GM12872 (cell line): ENCODE results near the gene RNASE8.

Experiments
- CTCF ChIP-seq: IDR thresholded peaks from 3 replicates; pipeline ENCODE4 v1.5.1; 2011; ENCODE audit warnings: low read depth, mild to moderate bottlenecking, low read length, moderate library complexity; ENCODE audit not compliant: insufficient read depth

The RNASE8 gene

GRCh38 chr14:21092273-21093011, 34.8 kb downstream of the RNASE8 start:
- TF ChIP-seq CTCF, result peak; percentile 100

- no peak for TF ChIP-seq CTCF
These were observed 35.4 kb downstream of the RNASE8 start for GRCh38 chr14:21093018-21093417.

DNA sequence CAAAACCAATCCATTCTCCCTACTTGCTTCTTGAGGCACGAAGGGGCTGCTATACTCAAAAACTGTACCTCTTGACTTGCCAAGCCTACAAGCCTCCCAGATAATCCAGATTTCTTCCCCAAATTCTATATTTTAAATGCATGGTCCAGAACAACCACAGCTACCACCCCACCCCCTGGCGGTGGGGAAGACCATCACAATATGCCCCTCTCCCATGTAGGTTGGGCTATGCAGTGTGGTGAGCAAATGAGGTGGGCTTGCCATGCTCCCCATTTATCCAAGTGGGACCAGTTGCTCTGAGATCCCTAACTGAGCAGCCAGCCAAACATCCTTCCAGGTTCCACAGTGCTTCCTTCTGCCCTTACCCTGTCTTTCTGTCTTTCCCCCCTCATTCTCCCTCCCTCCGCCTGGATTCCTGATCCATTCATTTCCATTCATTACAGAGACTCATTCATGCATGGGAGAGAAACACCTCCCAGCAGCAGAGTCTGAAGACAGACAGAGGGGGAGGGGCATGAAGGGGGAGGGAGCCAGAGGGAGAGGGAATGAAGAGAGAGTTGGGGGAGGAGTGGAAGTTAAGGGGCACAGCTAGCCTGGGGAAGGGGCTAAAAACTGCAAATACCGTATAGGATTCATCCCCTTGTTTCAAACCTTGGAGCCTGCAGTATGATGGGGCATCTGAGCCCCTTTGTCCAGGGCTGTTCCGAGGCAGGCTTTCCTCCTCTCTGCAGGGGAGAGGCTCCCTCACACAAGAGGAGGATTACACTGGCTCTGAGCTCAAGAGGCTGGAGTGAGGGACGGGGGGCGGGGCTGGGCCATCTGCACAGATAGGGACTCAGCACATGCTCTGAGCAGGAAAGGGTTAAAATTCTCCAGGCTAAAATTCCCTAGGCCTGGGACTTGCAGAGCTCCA, 36.4 kb downstream of the RNASE8 start:
- TF ChIP-seq CTCF, result 0 out of 3 replicates have a peak, but pooled peaks have one; percentile 7

DNA sequence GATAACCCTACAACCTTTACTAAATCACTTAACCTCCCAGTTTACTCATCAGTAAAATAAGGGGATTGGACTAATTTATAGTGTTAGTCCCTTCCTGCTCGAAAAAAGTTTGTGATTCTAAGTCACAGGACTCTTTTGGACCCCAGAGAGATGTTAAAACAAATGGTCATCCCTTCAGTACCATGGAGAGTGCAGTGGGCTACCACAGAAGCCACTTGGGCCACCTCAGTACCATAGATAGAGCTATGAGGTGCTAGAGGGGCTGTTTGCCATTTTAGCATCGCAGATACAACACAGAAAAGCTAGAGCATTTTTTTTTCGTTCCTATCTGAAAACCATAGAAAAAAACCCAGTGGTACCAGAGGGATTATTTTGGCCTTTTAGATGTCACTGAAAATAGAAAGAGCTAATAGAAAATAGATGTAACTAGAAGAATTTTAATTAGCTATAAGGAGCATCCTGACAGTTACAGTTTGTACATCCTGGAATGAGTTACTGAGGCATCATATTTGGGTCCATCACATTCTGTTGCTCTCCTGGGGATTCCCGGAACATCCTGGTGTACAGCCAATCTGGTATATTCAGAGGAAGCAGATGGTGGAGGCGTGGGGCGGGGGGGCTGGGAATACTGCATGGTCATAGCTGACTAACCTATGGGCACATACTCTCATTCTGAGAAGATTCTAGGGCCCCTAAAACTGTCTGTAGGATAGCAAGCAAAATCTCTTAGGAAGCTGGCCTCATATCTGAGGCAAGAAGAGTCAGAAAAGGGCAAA, 38.0 kb downstream of the RNASE8 start:
- TF ChIP-seq CTCF, result no peak

GRCh38 chr14:21096438-21096837, 38.8 kb downstream of the RNASE8 start:
- no peak for TF ChIP-seq CTCF

DNA sequence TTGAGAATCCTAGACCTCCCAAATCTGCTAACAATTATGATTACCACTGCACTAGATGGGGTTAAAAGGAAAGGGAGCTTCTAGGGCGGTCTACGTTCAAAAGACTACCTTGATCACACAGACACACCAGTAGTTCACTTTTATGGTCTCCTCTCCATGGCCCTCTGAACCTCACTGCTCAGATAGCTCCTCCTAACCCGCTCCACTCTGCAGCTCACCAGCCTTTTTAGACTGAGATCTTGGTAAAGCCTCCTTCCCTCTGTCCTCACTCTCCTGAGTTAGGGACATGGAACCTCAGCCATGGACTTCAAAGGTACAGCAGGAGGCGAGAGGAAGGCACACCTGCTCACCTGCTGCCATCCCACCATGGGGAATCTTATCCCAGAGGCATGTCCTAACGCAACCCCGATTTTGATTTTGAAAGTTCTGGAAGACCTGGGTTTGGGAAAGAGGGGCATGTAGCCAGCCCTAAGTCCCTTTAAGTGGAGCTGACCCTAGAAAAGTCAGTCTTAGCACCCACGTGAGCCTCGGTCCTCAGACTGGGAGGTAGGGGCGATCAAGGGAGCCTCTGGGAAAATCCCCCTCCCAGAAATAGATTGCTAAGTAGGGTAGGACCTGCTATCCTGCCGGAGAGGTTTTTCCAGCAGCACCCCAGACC, 39.5 kb downstream of the RNASE8 start:
- no peak for TF ChIP-seq CTCF
